Measurements from ENCODE around the gene STRN3.
"Not testable (repeated sequence)": the region's sequence is repeated elsewhere in the genome, so short reads cannot be mapped to it uniquely, and the experiment has no call there.

The STRN3 gene

GRCh38 chr14:30967364-30968098 is 58.6 kb downstream of the STRN3 start:
- not testable (repeated sequence) for DNase-seq

GRCh38 chr14:30966415-30967363 is 59.5 kb downstream of the STRN3 start:
- peak; percentile 76 for DNase-seq

- DNase-seq = not testable (repeated sequence)
Measured at GRCh38 chr14:30965861-30966260, 60.3 kb downstream of the STRN3 start.

- not testable (repeated sequence) for DNase-seq
Measured at GRCh38 chr14:30962537-30962936, 63.6 kb downstream of the STRN3 start.

- DNase-seq = no peak
Measured at GRCh38 chr14:30961330-30961729, 64.8 kb downstream of the STRN3 start.

GRCh38 chr14:30960216-30960615 is 66.0 kb downstream of the STRN3 start:
- no peak for DNase-seq

GRCh38 chr14:30958555-30959407 is 67.4 kb downstream of the STRN3 start:
- DNase-seq = no peak

GRCh38 chr14:30957813-30958370 is 68.3 kb downstream of the STRN3 start:
- no peak for DNase-seq

GRCh38 chr14:30949651-30950050 is 76.5 kb downstream of the STRN3 start:
- DNase-seq = no peak

GRCh38 chr14:30943694-30944093 is 82.5 kb downstream of the STRN3 start:
- DNase-seq = no peak

- DNase-seq = no peak
Measured at GRCh38 chr14:30940886-30941285, 85.3 kb downstream of the STRN3 start.

GRCh38 chr14:30938617-30939016 is 87.6 kb downstream of the STRN3 start:
- no peak for DNase-seq

- peak; percentile 4 for DNase-seq
Measured at GRCh38 chr14:30935445-30935844, 90.7 kb downstream of the STRN3 start.

- not testable (repeated sequence) for DNase-seq
Measured at GRCh38 chr14:30933937-30934336, 92.2 kb downstream of the STRN3 start.

- DNase-seq = no peak
Measured at GRCh38 chr14:30928462-30928861, 97.7 kb downstream of the STRN3 start.

GRCh38 chr14:30925254-30925653 is 100.9 kb downstream of the STRN3 start:
- DNase-seq = no peak

- DNase-seq = no peak
Measured at GRCh38 chr14:30921788-30922187, 104.4 kb downstream of the STRN3 start.

- no peak for DNase-seq
Measured at GRCh38 chr14:30921305-30921704, 104.9 kb downstream of the STRN3 start.

GRCh38 chr14:30915596-30915995 is 110.6 kb downstream of the STRN3 start:
- DNase-seq = no peak

- no peak for DNase-seq
Measured at GRCh38 chr14:30914812-30915211, 111.4 kb downstream of the STRN3 start.

- no peak for DNase-seq
Measured at GRCh38 chr14:30908826-30909225, 117.4 kb downstream of the STRN3 start.

- DNase-seq = no peak
Measured at GRCh38 chr14:30907659-30908057, 118.5 kb downstream of the STRN3 start.
